DOHH2 (cell line): Measurements from ENCODE around the gene DGKZ.

ENCODE experiments used
- H3F3A ChIP-seq: fragments of 200-600 bp; sonication (generic), shearing (Covaris generic); 2 replicates; pipeline ENCODE4 v1.6.0; 2016; ENCODE audit warnings: antibody characterized with exemption, mild to moderate bottlenecking; ENCODE audit not compliant: control insufficient read depth, insufficient read depth
- H3K27ac ChIP-seq: fragments of 200-600 bp; sonication (generic); 2 replicates; pipeline ENCODE4 v1.5.1; 2014; ENCODE audit warnings: low read depth, mild to moderate bottlenecking, low read length, moderate library complexity
- H3K27me3 ChIP-seq: fragments of 200-600 bp; sonication (generic); 2 replicates; pipeline ENCODE4 v1.6.1; 2014; ENCODE audit warnings: mild to moderate bottlenecking, low read length, mixed read lengths; ENCODE audit not compliant: control insufficient read depth
- H3K36me3 ChIP-seq: fragments of 200-600 bp; sonication (generic); 2 replicates; pipeline ENCODE4 v1.6.1; 2014; ENCODE audit warnings: mild to moderate bottlenecking, low read length, moderate library complexity, mixed read lengths; ENCODE audit not compliant: control insufficient read depth
- H3K4me1 ChIP-seq: fragments of 200-600 bp; sonication (generic); 2 replicates; pipeline ENCODE4 v1.6.1; 2014; ENCODE audit warnings: mild to moderate bottlenecking, low read length, mixed read lengths; ENCODE audit not compliant: control insufficient read depth
- H3K4me2 ChIP-seq: fragments of 200-600 bp; sonication (generic); 2 replicates; pipeline ENCODE4 v1.6.0; 2014; ENCODE audit warnings: mild to moderate bottlenecking, low read length, moderate library complexity
- H3K4me3 ChIP-seq: fragments of 200-600 bp; sonication (generic); 2 replicates; pipeline ENCODE4 v1.5.1; 2014; ENCODE audit warnings: mild to moderate bottlenecking, low read length, mixed read lengths
- H3K79me2 ChIP-seq: fragments of 200-600 bp; sonication (generic); 2 replicates; pipeline ENCODE4 v1.6.1; 2014; ENCODE audit warnings: mild to moderate bottlenecking, low read length, mixed read lengths; ENCODE audit not compliant: control insufficient read depth
- H3K9me2 ChIP-seq: fragments of 200-600 bp; sonication (generic); replicated peaks from 2 replicates; pipeline ENCODE4 v1.6.1; 2014; ENCODE audit warnings: mild to moderate bottlenecking, low read length, mixed read lengths; ENCODE audit not compliant: control insufficient read depth
- H3K9me3 ChIP-seq: fragments of 200-600 bp; sonication (generic); 2 replicates; pipeline ENCODE4 v1.6.1; 2014; ENCODE audit warnings: antibody characterized with exemption, low read length, mixed read lengths; ENCODE audit not compliant: control insufficient read depth, insufficient read depth
- H4K20me1 ChIP-seq: fragments of 200-600 bp; sonication (generic); 2 replicates; pipeline ENCODE4 v1.6.0; 2014; ENCODE audit warnings: low read depth, mild to moderate bottlenecking, antibody characterized with exemption, low read length, moderate library complexity; ENCODE audit not compliant: control insufficient read depth, insufficient read depth
- EZH2phosphoT487 ChIP-seq: fragments of 200-600 bp; sonication (generic); IDR thresholded peaks from 2 replicates; pipeline ENCODE4 v1.6.1; 2017; ENCODE audit warnings: borderline replicate concordance, mild to moderate bottlenecking, antibody characterized with exemption, low read length, moderate library complexity, mixed read lengths
- TF ChIP-seq, protein P1 (sequence below): fragments of 200-600 bp; sonication (generic); IDR thresholded peaks from one replicate; pipeline ENCODE4 v1.5.1; 2014; ENCODE audit warnings: antibody characterized with exemption, mild to moderate bottlenecking, low read depth, low read length; ENCODE audit not compliant: poor library complexity, severe bottlenecking

Gene DGKZ

DNA sequence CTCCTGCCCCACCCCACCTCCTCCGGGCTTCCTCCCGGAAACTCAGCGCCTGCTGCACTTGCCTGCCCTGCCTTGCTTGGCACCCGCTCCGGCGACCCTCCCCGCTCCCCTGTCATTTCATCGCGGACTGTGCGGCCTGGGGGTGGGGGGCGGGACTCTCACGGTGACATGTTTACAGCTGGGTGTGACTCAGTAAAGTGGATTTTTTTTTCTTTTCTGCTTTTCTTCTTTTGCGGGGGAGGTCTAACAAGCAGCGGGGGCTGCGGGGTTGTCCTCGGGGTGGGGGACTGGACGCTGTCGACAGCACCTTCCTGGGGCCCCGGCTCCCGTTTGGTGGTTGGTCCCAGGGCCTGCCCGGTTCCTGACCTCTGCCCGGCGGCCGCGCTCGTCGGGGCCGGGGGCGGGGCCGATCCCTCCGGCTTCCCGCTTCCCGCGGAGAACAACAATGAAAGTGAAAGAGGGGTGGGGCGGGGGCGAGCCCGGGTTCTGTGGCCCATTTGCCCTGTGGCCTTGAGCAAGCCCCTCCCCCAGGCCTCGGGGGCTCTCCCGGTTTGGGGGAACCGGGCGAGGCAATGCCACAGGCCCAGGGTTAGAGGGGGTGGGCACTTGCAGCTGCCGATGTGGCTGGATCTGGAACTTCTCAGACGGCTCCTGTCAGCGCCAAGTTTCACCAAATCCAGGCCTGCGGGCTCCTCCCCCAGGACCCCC lies 33.2 kb downstream of the DGKZ start:
- Histone ChIP-seq H3F3A (no peaks in the 10 kb centered on the region), H3K4me1 (peaks cover 18% of the 10 kb centered on the region), H3K36me3 (peaks cover 14% of the 10 kb centered on the region; the same call in 1 of the 2 replicates), H3K9me3 (no peaks in the 10 kb centered on the region), H3K27ac (no peak overlapping the region), H3K4me2 (peak overlapping the region; percentile 65), H3K27me3 (peaks cover 25% of the 10 kb centered on the region), H3K4me3 (peak overlapping the region; percentile 59), H3K9me2 (no peaks in the 10 kb centered on the region), H4K20me1 (no peaks in the 10 kb centered on the region; the same call in 1 of the 2 replicates), H3K79me2 (no peaks in the 10 kb centered on the region)
- TF ChIP-seq, protein P1, sequence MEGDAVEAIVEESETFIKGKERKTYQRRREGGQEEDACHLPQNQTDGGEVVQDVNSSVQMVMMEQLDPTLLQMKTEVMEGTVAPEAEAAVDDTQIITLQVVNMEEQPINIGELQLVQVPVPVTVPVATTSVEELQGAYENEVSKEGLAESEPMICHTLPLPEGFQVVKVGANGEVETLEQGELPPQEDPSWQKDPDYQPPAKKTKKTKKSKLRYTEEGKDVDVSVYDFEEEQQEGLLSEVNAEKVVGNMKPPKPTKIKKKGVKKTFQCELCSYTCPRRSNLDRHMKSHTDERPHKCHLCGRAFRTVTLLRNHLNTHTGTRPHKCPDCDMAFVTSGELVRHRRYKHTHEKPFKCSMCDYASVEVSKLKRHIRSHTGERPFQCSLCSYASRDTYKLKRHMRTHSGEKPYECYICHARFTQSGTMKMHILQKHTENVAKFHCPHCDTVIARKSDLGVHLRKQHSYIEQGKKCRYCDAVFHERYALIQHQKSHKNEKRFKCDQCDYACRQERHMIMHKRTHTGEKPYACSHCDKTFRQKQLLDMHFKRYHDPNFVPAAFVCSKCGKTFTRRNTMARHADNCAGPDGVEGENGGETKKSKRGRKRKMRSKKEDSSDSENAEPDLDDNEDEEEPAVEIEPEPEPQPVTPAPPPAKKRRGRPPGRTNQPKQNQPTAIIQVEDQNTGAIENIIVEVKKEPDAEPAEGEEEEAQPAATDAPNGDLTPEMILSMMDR, result no peak
- no peak for TF ChIP-seq EZH2phosphoT487

DNA sequence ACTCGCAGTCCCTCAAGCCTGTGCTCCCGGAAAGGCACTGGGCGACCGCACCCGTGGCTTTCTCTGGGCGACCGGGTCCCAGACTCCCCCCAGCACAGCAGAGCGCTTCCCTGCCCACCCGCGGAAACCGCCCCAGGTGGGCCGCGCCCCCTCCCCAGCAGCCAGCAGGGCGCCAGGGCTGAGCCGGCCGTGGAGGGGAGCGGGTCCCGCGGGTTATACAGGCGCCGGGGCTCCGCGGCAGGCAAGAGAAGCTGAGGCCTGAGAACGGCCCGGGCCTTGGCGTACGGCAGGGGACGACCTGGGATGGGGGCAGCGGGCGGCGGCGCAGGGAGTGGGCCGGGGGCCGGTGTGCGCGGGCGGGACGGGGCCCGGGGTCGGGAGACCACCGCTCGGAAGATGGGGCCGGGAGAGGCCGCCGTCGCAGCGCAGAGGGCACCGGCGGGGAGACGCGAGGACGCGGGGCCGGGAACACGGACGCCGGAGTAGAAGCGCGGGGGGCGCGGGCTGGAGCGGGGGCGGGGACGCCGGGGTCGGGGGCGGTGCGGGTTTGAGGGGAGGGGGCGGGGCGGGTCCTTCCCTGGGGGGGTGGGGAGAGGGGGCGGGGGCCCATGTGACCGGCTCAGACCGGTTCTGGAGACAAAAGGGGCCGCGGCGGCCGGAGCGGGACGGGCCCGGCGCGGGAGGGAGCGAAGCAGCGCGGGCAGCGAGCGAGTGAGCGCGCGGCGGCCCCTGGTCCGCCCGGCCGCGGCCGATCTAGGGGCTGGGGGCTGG lies 34.0 kb downstream of the DGKZ start, which contains the start of gene MDK:
TSS of gene MDK (plus strand) at position 622 of the 771 bp plus-strand sequence. CDS start 389 bp downstream, outside the sequence.
- H3K36me3 ChIP-seq, result peaks cover 8% of the 10 kb centered on the region; the same call in 1 of the 2 replicates
- no peaks in the 10 kb centered on the region for H3K9me2 ChIP-seq
- H3K4me1 ChIP-seq, result peaks cover 18% of the 10 kb centered on the region
- no peaks in the 10 kb centered on the region; the same call in 1 of the 2 replicates for H4K20me1 ChIP-seq
- H3K27ac ChIP-seq, result no peak within 1 kb of the TSS
- peak; percentile 96; the same call in 1 of the 2 replicates for TF ChIP-seq EZH2phosphoT487
- TF ChIP-seq, protein P1, result no peak
- peaks cover 25% of the 10 kb centered on the region for H3K27me3 ChIP-seq
- H3K4me2 ChIP-seq, result peak within 1 kb of the TSS; percentile 70
- no peaks in the 10 kb centered on the region for H3K9me3 ChIP-seq
- no peaks in the 10 kb centered on the region for H3F3A ChIP-seq
- H3K4me3 ChIP-seq, result peak within 1 kb of the TSS; percentile 59
- H3K79me2 ChIP-seq, result no peaks in the 10 kb centered on the region

DNA sequence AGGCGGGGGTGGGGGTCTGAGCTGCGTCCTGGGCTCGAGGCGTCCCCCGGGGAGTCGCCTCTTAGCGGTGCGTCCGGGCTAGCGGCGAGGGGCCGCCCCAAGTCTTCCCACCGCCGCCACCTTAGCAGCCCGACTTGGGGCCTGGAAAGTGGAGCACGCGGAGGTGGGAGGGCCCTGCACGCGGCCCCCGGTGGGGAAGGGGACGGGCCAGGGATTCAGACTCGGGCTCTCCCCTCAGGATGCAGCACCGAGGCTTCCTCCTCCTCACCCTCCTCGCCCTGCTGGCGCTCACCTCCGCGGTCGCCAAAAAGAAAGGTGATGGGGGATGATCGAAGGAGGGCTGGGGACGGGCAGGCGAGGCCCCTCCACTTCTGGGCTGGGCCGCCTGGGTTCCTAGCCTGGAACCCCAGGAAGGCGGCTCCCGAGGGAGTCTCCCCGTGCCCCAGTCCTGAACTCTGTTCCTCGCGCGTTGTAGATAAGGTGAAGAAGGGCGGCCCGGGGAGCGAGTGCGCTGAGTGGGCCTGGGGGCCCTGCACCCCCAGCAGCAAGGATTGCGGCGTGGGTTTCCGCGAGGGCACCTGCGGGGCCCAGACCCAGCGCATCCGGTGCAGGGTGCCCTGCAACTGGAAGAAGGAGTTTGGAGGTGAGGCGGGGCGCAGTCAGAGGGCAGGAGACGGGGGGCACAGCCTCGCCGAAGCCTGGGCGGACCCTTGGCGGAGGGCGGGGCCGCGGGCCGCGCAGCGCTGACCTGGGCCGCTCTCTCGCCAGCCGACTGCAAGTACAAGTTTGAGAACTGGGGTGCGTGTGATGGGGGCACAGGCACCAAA lies 34.8 kb downstream of the DGKZ start:
- Histone ChIP-seq H4K20me1 (no peaks in the 10 kb centered on the region; the same call in 1 of the 2 replicates), H3K9me3 (no peaks in the 10 kb centered on the region), H3K4me2 (peak overlapping the region; percentile 70), H3K27ac (no peak overlapping the region), H3K4me3 (peak overlapping the region; percentile 46), H3K9me2 (no peaks in the 10 kb centered on the region), H3K36me3 (peaks cover 4% of the 10 kb centered on the region; the same call in 1 of the 2 replicates), H3K27me3 (peaks cover 29% of the 10 kb centered on the region), H3F3A (no peaks in the 10 kb centered on the region), H3K79me2 (no peaks in the 10 kb centered on the region), H3K4me1 (peaks cover 18% of the 10 kb centered on the region)
- TF ChIP-seq EZH2phosphoT487, result peak; percentile 90; the same call in 1 of the 2 replicates
- TF ChIP-seq, protein P1, result no peak
